Activated T-helper 17 cell treated with anti-CD3 and anti-CD28 coated beads, Interleukin-2, amount 50 U/mL, for 72 hours (primary cell): ENCODE results near the gene DLGAP1. TPM values are rescaled to one million over a fixed set of nuclear protein-coding genes. Genes with fewer than 3 reads are reported as not detected.
"Not testable (repeated sequence)": the region's sequence is repeated elsewhere in the genome, so short reads cannot be mapped to it uniquely, and the experiment has no call there.

ENCODE experiments used
- ATAC-seq: fragments of 150-1000 bp; cut with Tn5 transposase; replicated peaks from 2 replicates; pipeline ENCODE4 v1.10.0; 2021; ENCODE audit warnings: mild to moderate bottlenecking, moderate library complexity
- H3K27ac Mint-ChIP-seq: one replicate; pipeline ENCODE4 v1.8.0; 2022; ENCODE audit warnings: mixed read lengths
- H3K27me3 Mint-ChIP-seq: one replicate; pipeline ENCODE4 v1.8.0; 2022; ENCODE audit warnings: mixed read lengths
- H3K36me3 Mint-ChIP-seq: one replicate; pipeline ENCODE4 v1.8.0; 2022; ENCODE audit warnings: low read depth, mild to moderate bottlenecking, mixed read lengths
- H3K4me1 Mint-ChIP-seq: one replicate; pipeline ENCODE4 v1.8.0; 2022; ENCODE audit warnings: mixed read lengths
- H3K4me3 Mint-ChIP-seq: one replicate; pipeline ENCODE4 v1.8.0; 2022; ENCODE audit warnings: mild to moderate bottlenecking, mixed read lengths
- H3K9me3 Mint-ChIP-seq: one replicate; pipeline ENCODE4 v1.8.0; 2022; ENCODE audit warnings: mixed read lengths
- total RNA-seq, 2 donors: library from RNA; stranded (reverse); gene quantifications; one replicate each; pipeline ENCODE4 v1.2.3, GENCODE V29; 2022

DLGAP1 gene
- total RNA-seq, 2 donors from 2014 or later: 1.1 to 1.2 TPM

DNA sequence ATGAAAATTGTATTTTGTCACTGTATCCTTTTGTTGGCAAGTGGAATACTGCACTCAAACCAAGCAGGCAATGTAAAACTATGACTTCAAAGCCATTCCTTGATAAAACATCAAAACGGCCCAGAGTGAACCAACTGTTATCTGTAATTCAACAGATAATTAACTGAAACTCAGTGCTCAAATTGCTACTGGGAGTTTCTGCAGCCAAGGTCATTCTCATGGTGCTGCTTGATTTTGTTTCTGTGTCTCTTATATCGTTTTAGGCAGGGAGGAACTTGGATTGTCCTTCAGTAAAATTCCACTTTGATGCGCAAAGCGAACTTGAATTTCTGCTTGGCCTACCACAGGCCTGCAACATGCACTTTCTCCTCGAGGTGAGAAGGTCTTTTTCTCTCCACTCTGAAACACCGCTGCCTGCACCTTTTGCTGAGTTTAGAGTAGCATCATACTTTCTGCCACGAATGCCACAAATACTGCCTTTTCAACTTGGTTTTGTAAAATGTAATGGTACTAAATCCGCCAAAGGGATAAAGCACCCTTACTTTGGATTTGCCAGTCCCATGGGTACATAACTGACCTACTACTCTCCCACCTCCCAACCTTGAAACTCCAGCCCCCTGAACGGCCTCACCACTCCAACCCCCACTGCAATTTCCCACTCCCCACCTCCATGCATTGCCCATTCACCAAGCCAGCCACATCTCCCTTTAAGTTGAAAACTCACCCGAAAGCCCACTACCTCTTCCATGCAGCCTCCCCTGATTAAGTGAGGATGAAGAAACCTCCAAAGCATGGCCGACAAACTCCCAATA lies 800.5 kb downstream of the DLGAP1 start:
- Mint-ChIP-seq H3K36me3 (no peaks in the 10 kb centered on the region), H3K27ac (peak overlapping the region; percentile 6), H3K4me3 (peak overlapping the region; percentile 56), H3K27me3 (no peaks in the 10 kb centered on the region), H3K4me1 (peaks cover 20% of the 10 kb centered on the region), H3K9me3 (no peaks in the 10 kb centered on the region)
- ATAC-seq: no peak

GRCh38 chr18:3653851-3654441 lies 801.2 kb downstream of the DLGAP1 start:
- H3K9me3 Mint-ChIP-seq: no peaks in the 10 kb centered on the region
- no peak for ATAC-seq
- H3K27me3 Mint-ChIP-seq: no peaks in the 10 kb centered on the region
- H3K4me1 Mint-ChIP-seq: peaks cover 19% of the 10 kb centered on the region
- no peaks in the 10 kb centered on the region for H3K36me3 Mint-ChIP-seq
- H3K27ac Mint-ChIP-seq: peak overlapping the region; percentile 6
- peak overlapping the region; percentile 56 for H3K4me3 Mint-ChIP-seq

GRCh38 chr18:3653263-3653850 lies 801.8 kb downstream of the DLGAP1 start:
- Mint-ChIP-seq H3K9me3 (no peaks in the 10 kb centered on the region), H3K27ac (peak overlapping the region; percentile 80), H3K4me3 (peak overlapping the region; percentile 56), H3K27me3 (no peaks in the 10 kb centered on the region), H3K36me3 (no peaks in the 10 kb centered on the region), H3K4me1 (peaks cover 19% of the 10 kb centered on the region)
- no peak for ATAC-seq

DNA sequence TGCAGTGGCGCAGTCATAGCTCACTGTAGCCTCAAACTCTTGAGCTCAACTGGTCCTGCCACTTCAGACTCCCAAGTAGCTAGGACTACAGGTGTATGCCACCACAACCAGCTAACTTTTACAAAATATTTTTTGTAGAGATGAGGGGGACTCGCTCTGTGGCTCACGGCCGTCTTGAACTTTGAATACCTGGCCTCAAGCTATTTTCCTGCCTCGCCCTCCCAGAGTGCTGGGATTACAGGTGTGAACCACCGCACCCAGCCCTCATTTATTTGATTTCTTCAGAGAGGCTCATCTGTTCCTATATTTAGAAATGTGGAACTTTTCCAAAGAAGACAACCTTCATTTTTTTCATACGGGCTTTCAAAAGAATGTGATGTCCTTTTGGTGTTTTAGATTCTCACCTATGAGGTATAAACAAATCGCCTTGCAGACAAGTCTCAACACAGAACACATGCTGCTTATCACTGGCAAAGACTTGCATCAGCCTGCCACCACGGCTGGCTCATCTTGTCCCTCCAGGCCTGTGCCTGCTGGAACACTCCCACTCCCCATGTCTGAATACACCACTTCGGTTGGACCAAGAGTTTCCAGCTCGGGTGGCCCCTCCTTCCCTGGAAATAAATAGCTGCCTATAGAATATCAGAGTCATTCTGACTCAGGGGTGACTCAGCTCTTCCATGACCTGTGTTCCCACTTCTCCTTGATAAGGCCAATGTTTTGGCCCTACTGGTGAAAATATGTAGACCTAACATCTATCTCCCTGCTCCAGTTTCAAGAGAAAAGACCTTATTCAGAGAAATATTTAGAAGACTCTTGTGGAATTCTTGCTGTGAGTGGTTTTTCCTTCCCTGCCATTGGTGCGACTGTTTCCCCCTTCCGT lies 802.5 kb downstream of the DLGAP1 start:
- no peaks in the 10 kb centered on the region for H3K27me3 Mint-ChIP-seq
- H3K4me3 Mint-ChIP-seq: peak overlapping the region; percentile 56
- H3K9me3 Mint-ChIP-seq: no peaks in the 10 kb centered on the region
- peak overlapping the region; percentile 80 for H3K27ac Mint-ChIP-seq
- peaks cover 19% of the 10 kb centered on the region for H3K4me1 Mint-ChIP-seq
- ATAC-seq: peak; percentile 98
- no peaks in the 10 kb centered on the region for H3K36me3 Mint-ChIP-seq

- no peaks in the 10 kb centered on the region for H3K9me3 Mint-ChIP-seq
- no peak overlapping the region for H3K27ac Mint-ChIP-seq
- no peak overlapping the region for H3K4me3 Mint-ChIP-seq
- no peak for ATAC-seq
- no peaks in the 10 kb centered on the region for H3K36me3 Mint-ChIP-seq
- no peaks in the 10 kb centered on the region for H3K27me3 Mint-ChIP-seq
- H3K4me1 Mint-ChIP-seq: peaks cover 19% of the 10 kb centered on the region
These were observed 803.8 kb downstream of the DLGAP1 start for GRCh38 chr18:3651266-3651665.

GRCh38 chr18:3650521-3651042 lies 804.5 kb downstream of the DLGAP1 start:
- not testable (repeated sequence) for ATAC-seq, H3K27me3 Mint-ChIP-seq, H3K27ac Mint-ChIP-seq, H3K4me3 Mint-ChIP-seq, H3K36me3 Mint-ChIP-seq, H3K9me3 Mint-ChIP-seq
- peaks cover 20% of the 10 kb centered on the region for H3K4me1 Mint-ChIP-seq

GRCh38 chr18:3649633-3650426 lies 805.3 kb downstream of the DLGAP1 start:
- Mint-ChIP-seq H3K36me3 (no peaks in the 10 kb centered on the region), H3K9me3 (no peaks in the 10 kb centered on the region), H3K27me3 (no peaks in the 10 kb centered on the region), H3K4me3 (no peak overlapping the region), H3K4me1 (peaks cover 18% of the 10 kb centered on the region), H3K27ac (no peak overlapping the region)
- ATAC-seq: no peak

DNA sequence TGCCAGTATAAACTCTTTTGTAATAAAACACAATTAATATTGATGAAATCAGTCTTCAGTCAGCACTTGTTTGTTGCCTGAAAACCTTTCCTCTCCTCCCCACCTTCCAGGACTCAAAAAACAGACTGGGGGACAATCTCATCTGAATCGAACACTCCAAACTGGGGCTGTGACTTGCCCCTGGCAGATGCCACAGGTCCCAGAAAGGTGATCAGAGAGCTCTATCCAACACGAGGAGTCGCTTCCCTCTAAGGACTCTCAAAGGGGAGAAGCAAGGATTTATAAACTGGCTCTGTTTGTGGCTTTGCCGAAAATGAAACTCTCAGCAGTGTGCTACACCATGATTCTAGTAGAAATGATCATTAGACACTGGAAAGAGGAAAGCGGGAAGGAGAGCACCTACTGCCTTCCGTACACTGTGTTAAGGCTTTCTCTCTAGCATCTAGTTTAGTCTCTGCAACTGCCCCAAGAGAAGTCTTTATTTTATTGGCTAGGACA lies 805.9 kb downstream of the DLGAP1 start:
- no peaks in the 10 kb centered on the region for H3K36me3 Mint-ChIP-seq
- H3K27me3 Mint-ChIP-seq: no peaks in the 10 kb centered on the region
- H3K27ac Mint-ChIP-seq: no peak overlapping the region
- no peaks in the 10 kb centered on the region for H3K9me3 Mint-ChIP-seq
- ATAC-seq: no peak
- H3K4me3 Mint-ChIP-seq: no peak overlapping the region
- peaks cover 17% of the 10 kb centered on the region for H3K4me1 Mint-ChIP-seq

DNA sequence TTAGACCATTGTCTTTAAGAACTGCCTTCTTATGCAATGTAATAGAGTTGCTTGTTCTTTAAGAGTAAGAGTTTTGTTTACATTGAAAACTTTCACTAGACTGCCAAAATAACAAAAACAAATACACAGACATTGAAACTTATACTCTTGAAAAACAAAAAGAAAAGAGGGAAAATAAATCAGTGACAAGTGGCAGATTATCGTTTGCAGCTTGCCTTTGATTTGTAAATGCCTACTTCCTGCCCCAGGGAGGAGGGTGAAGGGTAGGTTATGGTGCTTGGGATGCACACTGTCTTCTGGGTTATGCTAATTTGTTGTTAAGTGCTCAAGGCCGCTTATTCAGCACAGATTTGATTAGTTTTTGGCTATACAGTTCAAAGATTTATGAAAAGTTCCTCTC lies 806.5 kb downstream of the DLGAP1 start:
- H3K9me3 Mint-ChIP-seq: no peaks in the 10 kb centered on the region
- peaks cover 17% of the 10 kb centered on the region for H3K4me1 Mint-ChIP-seq
- H3K27ac Mint-ChIP-seq: no peak overlapping the region
- ATAC-seq: no peak
- H3K27me3 Mint-ChIP-seq: no peaks in the 10 kb centered on the region
- no peaks in the 10 kb centered on the region for H3K36me3 Mint-ChIP-seq
- no peak overlapping the region for H3K4me3 Mint-ChIP-seq

- H3K27me3 Mint-ChIP-seq: no peaks in the 10 kb centered on the region
- H3K4me3 Mint-ChIP-seq: no peak overlapping the region
- H3K9me3 Mint-ChIP-seq: no peaks in the 10 kb centered on the region
- H3K4me1 Mint-ChIP-seq: peaks cover 19% of the 10 kb centered on the region
- ATAC-seq: no peak
- H3K27ac Mint-ChIP-seq: no peak overlapping the region
- H3K36me3 Mint-ChIP-seq: no peaks in the 10 kb centered on the region
These were observed 806.9 kb downstream of the DLGAP1 start for GRCh38 chr18:3648200-3648599.

DNA sequence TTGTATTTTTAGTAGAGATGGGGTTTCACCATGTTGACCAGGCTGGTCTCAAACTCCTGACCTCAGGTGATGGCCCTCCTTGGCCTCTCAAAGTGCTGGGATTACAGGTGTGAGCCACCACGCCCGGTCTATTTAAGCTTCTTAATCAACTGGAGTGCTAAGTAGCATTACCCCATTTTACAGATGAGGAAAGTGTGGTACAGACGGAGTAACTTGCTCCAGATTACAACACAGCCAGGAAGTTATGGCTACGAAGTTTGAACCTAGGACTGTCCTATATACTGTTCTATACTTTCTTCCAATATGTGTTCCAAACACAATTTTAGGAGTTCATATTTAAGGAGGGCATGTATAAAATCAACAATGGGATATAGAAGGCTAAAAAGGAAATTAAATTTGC lies 807.5 kb downstream of the DLGAP1 start:
- H3K36me3 Mint-ChIP-seq: no peaks in the 10 kb centered on the region
- ATAC-seq: no peak
- no peak overlapping the region for H3K27ac Mint-ChIP-seq
- H3K4me1 Mint-ChIP-seq: peaks cover 19% of the 10 kb centered on the region
- peaks cover 3% of the 10 kb centered on the region for H3K9me3 Mint-ChIP-seq
- H3K27me3 Mint-ChIP-seq: no peaks in the 10 kb centered on the region
- no peak overlapping the region for H3K4me3 Mint-ChIP-seq

DNA sequence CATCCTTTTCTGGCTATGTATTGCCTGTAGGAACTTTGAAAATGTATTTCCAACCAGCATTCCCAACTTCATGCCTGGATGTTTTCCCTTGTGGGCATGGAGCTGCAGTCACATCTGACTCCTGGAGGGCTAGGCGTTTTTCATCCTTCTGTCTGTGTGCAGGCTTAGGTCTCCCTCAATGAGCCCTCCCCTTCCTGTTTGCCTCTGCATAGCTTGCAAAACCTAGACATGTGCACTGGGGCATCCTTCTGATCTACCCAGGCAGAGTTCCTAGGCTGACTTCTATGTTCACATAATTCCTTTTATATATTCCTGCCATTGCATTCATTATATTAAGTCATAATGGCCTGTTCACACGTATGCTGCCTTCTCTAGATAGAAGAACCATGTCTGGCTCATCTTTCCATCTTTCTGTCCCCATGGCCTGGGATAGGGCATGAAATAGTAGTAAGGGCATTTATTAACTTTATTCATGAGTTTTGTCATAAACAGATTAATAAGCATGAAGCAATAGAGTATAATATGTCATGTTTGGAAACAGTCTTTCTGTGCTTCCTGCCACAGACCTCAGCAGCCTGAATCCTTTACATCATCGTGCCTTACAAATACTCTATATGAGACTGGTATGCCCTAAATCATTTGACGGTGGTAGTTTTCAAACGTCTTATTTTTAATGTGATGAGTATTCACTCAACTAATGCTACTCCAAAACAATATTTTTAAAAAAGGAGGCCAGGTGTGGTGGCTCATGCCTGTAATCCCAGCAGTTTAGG lies 809.5 kb downstream of the DLGAP1 start:
- Mint-ChIP-seq H3K27ac (peak overlapping the region; percentile 33), H3K27me3 (no peaks in the 10 kb centered on the region)
- no peak for ATAC-seq

More for the DNA sequence above, 809.5 kb downstream of the DLGAP1 start:
- Mint-ChIP-seq H3K9me3 (peaks cover 3% of the 10 kb centered on the region), H3K4me1 (peaks cover 20% of the 10 kb centered on the region), H3K4me3 (peak overlapping the region; percentile 26), H3K36me3 (no peaks in the 10 kb centered on the region)
